Activated CD8-positive, alpha-beta memory T cell treated with anti-CD3 and anti-CD28 coated beads, Interleukin-2, amount 10 ng/mL, durations not matched to agents 7 days and 5 days (primary cell): ENCODE measurements around the gene SOS1. TPM values are rescaled to one million over a fixed set of nuclear protein-coding genes. Genes with fewer than 3 reads are reported as not detected.

Source experiments
- ATAC-seq: fragments of 150-1000 bp; cut with Tn5 transposase; one replicate; pipeline ENCODE4 v1.10.0; 2021; ENCODE audit warnings: moderate library complexity
- CTCF ChIA-PET: fragments of 350-600 bp; sonication (Branson Sonifier 250); formaldehyde crosslinking; loops from one replicate; lab custom pipeline; 2021; ENCODE audit warnings: antibody characterized with exemption; lab: Charles Lee
- DNase-seq: peaks from one replicate; pipeline ENCODE4 v3.0.0-alpha.2; 2020
- H3K27ac Mint-ChIP-seq: one replicate; pipeline ENCODE4 v1.8.0; 2021; ENCODE audit warnings: mild to moderate bottlenecking, mixed read lengths
- H3K27me3 Mint-ChIP-seq: one replicate; pipeline ENCODE4 v1.8.0; 2021; ENCODE audit warnings: mixed read lengths
- H3K36me3 Mint-ChIP-seq: one replicate; pipeline ENCODE4 v1.8.0; 2021; ENCODE audit warnings: mild to moderate bottlenecking, mixed read lengths
- H3K4me1 Mint-ChIP-seq: one replicate; pipeline ENCODE4 v1.8.0; 2021; ENCODE audit warnings: mixed read lengths
- H3K4me3 Mint-ChIP-seq: one replicate; pipeline ENCODE4 v1.8.0; 2021; ENCODE audit warnings: mild to moderate bottlenecking, moderate library complexity, mixed read lengths
- H3K9me3 Mint-ChIP-seq: one replicate; pipeline ENCODE4 v1.8.0; 2022; ENCODE audit warnings: low read depth, mixed read lengths
- total RNA-seq, 2 experiments: library from RNA; stranded (reverse); gene quantifications; one replicate each; pipeline ENCODE4 v1.2.3, GENCODE V29; 2021

The SOS1 gene
- total RNA-seq, 2 experiments from 2014 or later = 134 to 186 TPM

GRCh38 chr2:39115556-39115955, 5.3 kb downstream of the SOS1 start:
- Mint-ChIP-seq H3K27me3 (no peaks in the 10 kb centered on the region), H3K4me3 (peak overlapping the region; percentile 96), H3K27ac (no peak overlapping the region), H3K4me1 (peaks cover 70% of the 10 kb centered on the region), H3K9me3 (no peaks in the 10 kb centered on the region), H3K36me3 (peaks cover 76% of the 10 kb centered on the region)
- DNase-seq (no peak), ATAC-seq (no peak)
- CTCF ChIA-PET = interaction anchor here (1.4 to 9.4 kb wide), 2 partner anchors 112 to 168 kb away, joined by 3 to 183 read pairs; no protein-coding TSS in a partner anchor

GRCh38 chr2:39114771-39115170, 6.1 kb downstream of the SOS1 start:
- CTCF ChIA-PET = interaction anchor here (9.4 kb wide), 1 partner anchor 113 kb away, joined by 183 read pairs; no protein-coding TSS in a partner anchor

GRCh38 chr2:39109537-39109936, 11.3 kb downstream of the SOS1 start:
- Mint-ChIP-seq H3K4me3 (no peak overlapping the region), H3K27me3 (no peaks in the 10 kb centered on the region), H3K27ac (no peak overlapping the region), H3K9me3 (no peaks in the 10 kb centered on the region), H3K4me1 (peaks cover 57% of the 10 kb centered on the region), H3K36me3 (peaks cover 51% of the 10 kb centered on the region)
- ATAC-seq (no peak), DNase-seq (no peak)
- CTCF ChIA-PET = interaction anchor here (0.6 to 2.7 kb wide), 6 partner anchors 10 to 317 kb away, joined by 3 to 13 read pairs (median 6); no protein-coding TSS in a partner anchor

More at GRCh38 chr2:39114771-39115170, 6.1 kb downstream of the SOS1 start:
- peak overlapping the region; percentile 13 for H3K27ac Mint-ChIP-seq
- DNase-seq = no peak
- H3K9me3 Mint-ChIP-seq = no peaks in the 10 kb centered on the region
- ATAC-seq = no peak
- peaks cover 74% of the 10 kb centered on the region for H3K4me1 Mint-ChIP-seq
- H3K4me3 Mint-ChIP-seq = peak overlapping the region; percentile 2
- H3K27me3 Mint-ChIP-seq = no peaks in the 10 kb centered on the region
- H3K36me3 Mint-ChIP-seq = peaks cover 76% of the 10 kb centered on the region

GRCh38 chr2:39108377-39108776, 12.5 kb downstream of the SOS1 start:
- no peaks in the 10 kb centered on the region for H3K27me3 Mint-ChIP-seq
- H3K4me3 Mint-ChIP-seq = no peak overlapping the region
- DNase-seq (no peak), ATAC-seq (no peak)
- H3K36me3 Mint-ChIP-seq = peaks cover 51% of the 10 kb centered on the region
- CTCF ChIA-PET = interaction anchor here (1.5 to 2.7 kb wide), 3 partner anchors 11 to 121 kb away, joined by 5 to 13 read pairs (median 10); no protein-coding TSS in a partner anchor
- H3K9me3 Mint-ChIP-seq = no peaks in the 10 kb centered on the region
- H3K4me1 Mint-ChIP-seq = peaks cover 56% of the 10 kb centered on the region
- H3K27ac Mint-ChIP-seq = peak overlapping the region; percentile 54

- CTCF ChIA-PET = interaction anchor here (2.3 to 2.7 kb wide), 2 partner anchors 11 to 122 kb away, joined by 10 to 13 read pairs; no protein-coding TSS in a partner anchor
- peaks cover 57% of the 10 kb centered on the region for H3K4me1 Mint-ChIP-seq
- H3K27ac Mint-ChIP-seq = peak overlapping the region; percentile 54
- no peak overlapping the region for H3K4me3 Mint-ChIP-seq
- peaks cover 52% of the 10 kb centered on the region for H3K36me3 Mint-ChIP-seq
- DNase-seq = no peak
- H3K27me3 Mint-ChIP-seq = no peaks in the 10 kb centered on the region
- no peaks in the 10 kb centered on the region for H3K9me3 Mint-ChIP-seq
- ATAC-seq = no peak
Observed at GRCh38 chr2:39107724-39108273, 13.1 kb downstream of the SOS1 start.

GRCh38 chr2:39107156-39107555, 13.7 kb downstream of the SOS1 start:
- Mint-ChIP-seq H3K27ac (peak overlapping the region; percentile 40), H3K36me3 (peaks cover 50% of the 10 kb centered on the region), H3K4me3 (no peak overlapping the region), H3K27me3 (no peaks in the 10 kb centered on the region), H3K4me1 (peaks cover 56% of the 10 kb centered on the region), H3K9me3 (no peaks in the 10 kb centered on the region)
- no peak for DNase-seq
- no peak for ATAC-seq
- CTCF ChIA-PET = interaction anchor here (0.7 to 1.7 kb wide), 4 partner anchors 9 to 159 kb away, joined by 3 to 5 read pairs (median 4); partner anchors contain the start of gene SOS1

GRCh38 chr2:39099870-39100728, 20.8 kb downstream of the SOS1 start:
- Mint-ChIP-seq H3K27me3 (no peaks in the 10 kb centered on the region), H3K4me1 (peaks cover 65% of the 10 kb centered on the region), H3K4me3 (no peak overlapping the region), H3K9me3 (no peaks in the 10 kb centered on the region), H3K36me3 (peaks cover 44% of the 10 kb centered on the region), H3K27ac (peak overlapping the region; percentile 77)
- ATAC-seq = peak; percentile 88
- DNase-seq = no peak
- CTCF ChIA-PET = interaction anchor here (1.5 kb wide), 1 partner anchor 115 kb away, joined by 3 read pairs; no protein-coding TSS in a partner anchor

GRCh38 chr2:39099310-39099869, 21.5 kb downstream of the SOS1 start:
- no peak for ATAC-seq
- CTCF ChIA-PET = interaction anchor here (1.5 kb wide), 1 partner anchor 115 kb away, joined by 3 read pairs; no protein-coding TSS in a partner anchor
- no peaks in the 10 kb centered on the region for H3K9me3 Mint-ChIP-seq
- peaks cover 44% of the 10 kb centered on the region for H3K36me3 Mint-ChIP-seq
- peak overlapping the region; percentile 62 for H3K27ac Mint-ChIP-seq
- no peak for DNase-seq
- H3K27me3 Mint-ChIP-seq = no peaks in the 10 kb centered on the region
- H3K4me3 Mint-ChIP-seq = no peak overlapping the region
- H3K4me1 Mint-ChIP-seq = peaks cover 70% of the 10 kb centered on the region

- Mint-ChIP-seq H3K4me3 (no peak overlapping the region), H3K9me3 (no peaks in the 10 kb centered on the region), H3K36me3 (peaks cover 50% of the 10 kb centered on the region), H3K4me1 (peaks cover 67% of the 10 kb centered on the region), H3K27ac (no peak overlapping the region), H3K27me3 (no peaks in the 10 kb centered on the region)
- CTCF ChIA-PET = interaction anchor here (1.0 to 2.4 kb wide), 5 partner anchors 12 to 134 kb away, joined by 3 to 10 read pairs (median 5); no protein-coding TSS in a partner anchor
- DNase-seq (no peak), ATAC-seq (no peak)
Observed at GRCh38 chr2:39095624-39096023, 25.2 kb downstream of the SOS1 start.

GRCh38 chr2:39094717-39095363, 26.0 kb downstream of the SOS1 start:
- no peak overlapping the region for H3K4me3 Mint-ChIP-seq
- H3K27ac Mint-ChIP-seq = peak overlapping the region; percentile 64
- peaks cover 49% of the 10 kb centered on the region for H3K36me3 Mint-ChIP-seq
- DNase-seq (no peak), ATAC-seq (peak; percentile 38)
- H3K4me1 Mint-ChIP-seq = peaks cover 61% of the 10 kb centered on the region
- CTCF ChIA-PET = interaction anchor here (1.0 to 1.8 kb wide), 5 partner anchors 12 to 135 kb away, joined by 3 to 5 read pairs (median 5); no protein-coding TSS in a partner anchor
- H3K27me3 Mint-ChIP-seq = no peaks in the 10 kb centered on the region
- H3K9me3 Mint-ChIP-seq = no peaks in the 10 kb centered on the region

- peak overlapping the region; percentile 7 for H3K27ac Mint-ChIP-seq
- ATAC-seq = peak; percentile 37
Observed at GRCh38 chr2:39093218-39093898, 27.5 kb downstream of the SOS1 start.

GRCh38 chr2:39091543-39091942, 29.3 kb downstream of the SOS1 start:
- Mint-ChIP-seq H3K4me3 (no peak overlapping the region), H3K36me3 (peaks cover 48% of the 10 kb centered on the region), H3K9me3 (peaks cover 2% of the 10 kb centered on the region), H3K27me3 (no peaks in the 10 kb centered on the region), H3K27ac (peak overlapping the region; percentile 48), H3K4me1 (peaks cover 52% of the 10 kb centered on the region)
- ATAC-seq = no peak
- no peak for DNase-seq
- CTCF ChIA-PET = no interaction called here

More at GRCh38 chr2:39093218-39093898, 27.5 kb downstream of the SOS1 start:
- DNase-seq = no peak
- Mint-ChIP-seq H3K4me1 (peaks cover 56% of the 10 kb centered on the region), H3K4me3 (no peak overlapping the region), H3K9me3 (no peaks in the 10 kb centered on the region), H3K27me3 (no peaks in the 10 kb centered on the region), H3K36me3 (peaks cover 49% of the 10 kb centered on the region)
- CTCF ChIA-PET = no interaction called here
